Activated CD4-positive, alpha-beta T cell treated with anti-CD3 and anti-CD28 coated beads, Interleukin-2, Interleukin-6, amounts not matched to agents 100 ng/mL and 50 ng/mL, durations not matched to agents 16 hours and 8 hours (primary cell): ENCODE results near the gene UBL5.

Source experiments
- DNase-seq: peaks from one replicate; pipeline ENCODE4 v3.0.0-alpha.2; 2020

Gene UBL5

GRCh38 chr19:9856609-9857008, 28.9 kb downstream of the UBL5 start:
- no peak for DNase-seq

- no peak for DNase-seq
These were observed 29.5 kb downstream of the UBL5 start for GRCh38 chr19:9857076-9857721.

DNA sequence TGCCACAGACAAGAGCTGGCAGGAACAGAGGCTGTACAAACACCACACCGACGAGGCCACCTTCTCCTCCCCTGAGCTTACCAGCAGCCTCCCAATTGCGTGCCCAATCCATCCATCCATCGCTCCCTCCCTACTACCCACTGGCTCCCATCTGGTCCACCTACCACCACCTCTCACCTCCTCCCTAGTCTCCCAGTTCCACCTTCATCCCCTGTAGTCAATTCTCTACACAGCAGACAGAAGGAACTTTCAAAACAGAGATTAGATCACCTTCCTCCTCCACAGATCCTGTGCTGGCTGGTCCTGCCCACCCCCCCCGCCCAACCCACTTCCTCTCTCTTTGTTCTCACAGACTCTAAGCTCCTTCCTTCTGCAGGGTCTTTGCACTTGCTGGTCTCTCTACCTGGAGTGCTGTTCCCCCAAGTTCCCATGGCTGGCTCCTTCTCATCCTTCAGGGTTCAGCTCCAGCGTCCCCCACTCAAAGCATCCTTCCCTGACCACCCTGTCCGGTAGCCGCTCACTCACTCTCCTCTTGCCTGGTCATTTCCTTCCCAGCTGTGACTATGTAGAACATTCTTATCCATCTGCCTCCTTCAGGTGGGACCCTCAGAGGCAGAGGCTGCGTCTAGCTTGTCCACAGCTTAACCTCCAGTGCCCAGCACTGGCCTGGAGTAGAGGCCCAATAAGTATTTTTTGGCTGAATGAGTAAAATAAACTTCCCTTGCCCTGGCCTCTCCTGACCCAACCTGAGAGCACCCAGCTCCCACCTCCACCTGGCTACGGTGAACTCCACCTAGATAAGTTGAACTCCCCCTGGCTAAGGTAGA, 30.4 kb downstream of the UBL5 start:
- DNase-seq: peak; percentile 26

DNA sequence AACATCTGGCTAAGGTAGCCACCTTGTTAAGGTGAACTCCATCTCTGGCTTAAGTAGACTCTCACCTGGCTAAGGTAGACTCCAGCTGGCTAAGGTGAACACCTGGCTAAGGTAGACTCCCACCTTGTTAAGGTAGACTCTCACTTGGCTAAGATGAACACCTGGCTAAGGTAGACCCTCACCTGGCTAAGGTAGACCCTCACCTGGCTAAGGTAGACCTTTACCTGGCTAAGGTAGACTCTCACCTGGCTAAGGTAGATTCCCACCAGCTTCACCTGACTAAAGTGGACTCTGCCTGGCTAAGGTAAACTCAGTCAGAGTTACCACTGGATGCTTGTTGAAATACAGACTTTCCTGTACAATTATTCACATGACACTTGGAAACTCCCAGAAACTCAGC, 31.0 kb downstream of the UBL5 start:
- no peak for DNase-seq

- no peak for DNase-seq
These were observed 32.7 kb downstream of the UBL5 start for GRCh38 chr19:9860407-9860806.

- DNase-seq: no peak
These were observed 33.8 kb downstream of the UBL5 start for GRCh38 chr19:9861503-9861902.

GRCh38 chr19:9862938-9863337, 35.2 kb downstream of the UBL5 start:
- DNase-seq: peak; percentile 11

DNA sequence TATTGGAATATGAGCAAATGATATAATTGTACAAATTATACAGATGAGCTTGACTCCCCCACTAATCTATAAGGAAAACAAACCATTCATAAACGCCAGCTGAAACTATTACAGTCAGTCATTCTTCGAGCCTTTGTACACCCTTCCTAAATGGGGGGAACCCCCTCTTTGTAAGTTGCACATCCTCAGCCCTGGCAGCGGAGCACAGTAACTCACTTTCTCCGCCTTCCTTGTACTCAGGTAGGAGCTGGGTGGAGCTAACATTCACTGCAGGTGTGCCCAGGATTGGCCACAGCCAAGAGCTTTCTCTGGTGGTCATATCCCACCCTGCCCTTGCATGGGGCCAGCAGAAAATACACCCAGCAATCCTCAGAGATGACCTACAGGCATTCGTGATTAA, 36.0 kb downstream of the UBL5 start:
- no peak for DNase-seq

DNA sequence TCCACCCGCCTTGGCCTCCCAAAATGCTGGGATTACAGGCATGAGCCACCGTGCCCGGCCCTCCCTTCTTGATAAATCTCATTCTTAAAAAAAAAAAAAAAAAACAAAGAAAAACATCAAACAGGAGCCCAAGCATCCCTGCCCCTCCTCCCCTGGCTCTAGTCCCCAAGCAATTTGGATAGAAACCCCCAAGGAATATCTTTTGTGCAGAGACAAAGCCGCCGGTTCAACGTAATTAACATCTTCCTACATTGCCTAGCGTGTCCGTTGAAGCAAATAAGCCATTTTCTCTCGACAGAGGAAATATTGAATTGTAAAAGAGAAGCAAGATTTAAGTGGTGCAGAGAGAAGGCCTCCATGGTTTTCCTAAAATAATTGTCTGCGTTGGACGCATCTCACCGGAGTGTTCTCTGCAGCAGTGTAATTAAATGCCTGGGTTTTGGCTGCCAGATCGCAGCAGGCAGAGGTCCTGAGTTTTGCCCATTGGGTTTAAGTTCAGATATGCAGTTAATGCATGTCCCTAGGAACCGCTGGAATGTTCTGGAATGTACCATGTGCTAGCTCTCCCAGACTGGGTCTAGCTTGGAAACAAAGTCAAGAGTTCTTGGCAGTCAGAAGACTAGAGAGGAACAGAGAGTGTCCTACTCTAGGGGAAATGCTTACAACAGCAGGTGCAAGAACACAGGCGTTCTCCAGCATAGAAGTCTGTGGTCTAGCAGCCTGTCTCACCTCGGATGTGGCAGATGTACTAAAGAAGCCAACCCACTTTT, 38.2 kb downstream of the UBL5 start:
- DNase-seq: no peak

- DNase-seq: no peak
These were observed 41.4 kb downstream of the UBL5 start for GRCh38 chr19:9868983-9869617.

- DNase-seq: no peak
These were observed 44.1 kb downstream of the UBL5 start for GRCh38 chr19:9871626-9872338.

DNA sequence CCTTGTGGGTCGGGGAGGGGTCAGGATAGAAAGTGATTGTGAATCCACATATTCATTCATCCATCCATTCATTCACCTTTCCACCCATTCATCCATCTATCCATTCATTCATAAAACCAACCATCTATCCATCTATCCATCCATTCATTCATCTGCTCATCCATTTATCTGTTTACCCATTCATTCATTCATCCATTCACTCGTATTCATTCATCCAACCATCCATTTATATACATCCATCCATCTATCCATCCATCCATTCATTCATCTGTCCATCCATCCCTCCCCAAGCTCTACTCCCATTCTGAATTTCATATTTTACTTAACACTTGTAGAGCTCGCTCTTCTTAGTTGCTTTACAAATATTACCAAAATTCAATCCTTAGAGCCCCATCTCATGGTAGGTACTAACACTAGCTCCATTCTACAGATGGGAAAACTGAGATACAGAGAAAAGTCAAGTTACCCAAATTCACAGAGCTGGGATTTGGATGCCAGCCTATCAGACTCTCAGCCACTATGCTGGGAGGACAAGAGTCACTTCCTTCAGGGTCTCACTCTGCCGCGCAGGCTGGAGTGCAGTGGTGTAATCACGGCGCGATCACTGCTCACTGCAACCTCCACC, 45.0 kb downstream of the UBL5 start:
- no peak for DNase-seq

DNA sequence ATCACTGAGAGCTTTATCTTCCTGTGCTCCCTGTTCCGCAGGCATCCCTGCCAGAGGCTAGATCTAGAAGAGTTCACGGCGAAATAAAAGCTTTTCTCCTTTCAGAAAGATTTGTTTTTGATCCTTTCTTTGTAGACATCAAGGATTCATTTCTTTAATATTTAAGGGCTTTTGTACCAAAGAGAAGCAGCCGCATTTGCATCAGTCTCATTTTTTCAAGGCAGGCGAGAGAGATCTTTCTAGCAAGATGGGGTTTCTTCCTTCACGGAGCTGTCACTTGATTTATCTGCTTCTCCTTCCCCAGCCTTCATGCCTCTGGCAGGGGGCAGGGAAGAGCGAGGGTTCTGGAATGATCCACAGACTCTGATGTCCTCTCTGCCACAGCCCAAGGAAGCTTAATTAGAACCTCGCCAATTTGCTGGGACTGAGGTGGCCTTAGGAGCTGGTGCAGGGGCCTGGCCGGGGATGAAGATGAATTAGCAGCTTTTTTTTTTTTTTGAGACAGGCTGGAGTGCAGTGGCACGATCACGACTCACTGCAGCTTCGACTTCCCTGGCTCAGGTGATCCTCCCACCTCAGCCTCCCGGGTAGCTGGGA, 47.4 kb downstream of the UBL5 start:
- no peak for DNase-seq

DNA sequence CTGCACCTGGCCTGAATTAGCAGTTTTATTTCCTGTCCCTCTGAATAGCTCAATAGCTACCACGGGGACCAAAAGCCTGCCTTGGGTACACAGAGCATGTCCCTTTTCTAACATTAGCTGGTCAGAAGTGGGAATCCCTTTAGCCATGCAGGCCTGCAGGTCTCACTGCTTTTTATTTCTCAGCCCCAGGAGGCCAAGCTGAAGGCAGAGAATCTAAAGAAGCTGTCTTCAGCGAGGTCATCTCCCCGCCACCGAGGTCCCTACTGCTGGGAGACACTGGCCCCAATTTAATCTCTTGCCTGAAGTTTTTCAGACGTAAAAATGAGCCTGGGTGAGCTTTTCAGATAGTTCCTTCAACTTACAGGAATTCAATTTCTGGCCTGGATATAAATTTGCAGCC, 48.1 kb downstream of the UBL5 start:
- DNase-seq: no peak

- DNase-seq: no peak
These were observed 50.2 kb downstream of the UBL5 start for GRCh38 chr19:9877780-9878510.

- no peak for DNase-seq
These were observed 50.9 kb downstream of the UBL5 start for GRCh38 chr19:9878511-9879196.
